Keratinocyte (primary cell): ENCODE results near the gene PIGU. TPM values are rescaled to one million over a fixed set of nuclear protein-coding genes. Genes with fewer than 3 reads are reported as not detected.

Experiments
- DNase-seq: peaks from one replicate; pipeline ENCODE4 v3.0.0-alpha.2; 2011; ENCODE audit warnings: low read depth, missing footprints, low spot score
- FAIRE-seq: peaks from 2 replicates; lab custom pipeline; 2011; peaks lifted over from hg19 to GRCh38; lab: Jason Lieb, UNC
- H2AFZ ChIP-seq: 2 replicates; pipeline ENCODE4 v1.6.0; 2012; ENCODE audit warnings: low read length, control low read depth, inconsistent platforms; ENCODE audit not compliant: control insufficient read depth
- H3K27ac ChIP-seq: 2 replicates; pipeline ENCODE4 v1.5.1; 2011; ENCODE audit warnings: low read length; ENCODE audit not compliant: control insufficient read depth, insufficient read depth
- H3K27me3 ChIP-seq: 3 replicates; pipeline ENCODE4 v1.6.0; 2011; ENCODE audit warnings: low read length; ENCODE audit not compliant: control insufficient read depth, insufficient read depth; ENCODE audit errors: extremely low read depth
- H3K36me3 ChIP-seq, 2 experiments: 2 replicates in 1 of 2; 3 replicates in 1 of 2; pipeline ENCODE4 v1.5.1; 2011; ENCODE audit warnings: low read length in 2 of 2, mild to moderate bottlenecking in 1 of 2; ENCODE audit not compliant: control insufficient read depth in 2 of 2, insufficient read depth in 2 of 2; ENCODE audit errors: extremely low read depth in 1 of 2
- H3K4me1 ChIP-seq: 3 replicates; pipeline ENCODE4 v1.5.1; 2011; ENCODE audit warnings: low read length; ENCODE audit not compliant: control insufficient read depth, insufficient read depth; ENCODE audit errors: extremely low read depth
- H3K4me2 ChIP-seq: 3 replicates; pipeline ENCODE4 v1.6.0; 2011; ENCODE audit warnings: low read depth, low read length; ENCODE audit not compliant: control insufficient read depth, insufficient read depth; ENCODE audit errors: extremely low read depth
- H3K4me3 ChIP-seq, 3 experiments: fragments of 200-600 bp in 1 of 3; sonication (generic) in 1 of 3; 2 replicates in 2 of 3; 3 replicates in 1 of 3; pipeline ENCODE4 v1.5.1; 2011 to 2016; ENCODE audit warnings: low read length in 3 of 3, mild to moderate bottlenecking in 3 of 3, control low read depth in 2 of 3, inconsistent platforms in 1 of 3, low read depth in 1 of 3, mixed read lengths in 1 of 3, mixed run types in 1 of 3, moderate library complexity in 1 of 3; ENCODE audit not compliant: control insufficient read depth in 2 of 3, insufficient read depth in 2 of 3; ENCODE audit errors: extremely low read depth in 1 of 3
- H3K79me2 ChIP-seq: 2 replicates; pipeline ENCODE4 v1.6.0; 2012; ENCODE audit warnings: low read length; ENCODE audit not compliant: control insufficient read depth, insufficient read depth
- H3K9ac ChIP-seq: 3 replicates; pipeline ENCODE4 v1.6.0; 2011; ENCODE audit warnings: low read length; ENCODE audit not compliant: control insufficient read depth, insufficient read depth; ENCODE audit errors: extremely low read depth
- H3K9me1 ChIP-seq: 3 replicates; pipeline ENCODE4 v1.6.0; 2011; ENCODE audit warnings: low read length; ENCODE audit not compliant: control insufficient read depth, insufficient read depth; ENCODE audit errors: extremely low read depth
- H3K9me3 ChIP-seq: 2 replicates; pipeline ENCODE4 v1.5.1; 2012; ENCODE audit warnings: low read depth, low read length; ENCODE audit not compliant: control insufficient read depth
- H4K20me1 ChIP-seq: 3 replicates; pipeline ENCODE4 v1.6.0; 2011; ENCODE audit warnings: low read length; ENCODE audit not compliant: control insufficient read depth, insufficient read depth; ENCODE audit errors: extremely low read depth
- CTCF ChIP-seq, 3 experiments: IDR thresholded peaks in 1 of 3; conservative IDR thresholded peaks in 1 of 3; optimal IDR thresholded peaks in 1 of 3; 2 replicates in 2 of 3; 3 replicates in 1 of 3; pipeline versions ENCODE3 to v1.5.1; 2011; ENCODE audit warnings: low read length in 3 of 3, mild to moderate bottlenecking in 3 of 3, moderate library complexity in 2 of 3, control low read depth in 1 of 3, inconsistent platforms in 1 of 3; ENCODE audit not compliant: insufficient read depth in 2 of 3; ENCODE audit errors: extremely low read depth in 1 of 3
- EZH2 ChIP-seq: IDR thresholded peaks from one replicate; pipeline ENCODE4 v1.6.1; 2012; ENCODE audit warnings: inconsistent platforms, mild to moderate bottlenecking, low read length, moderate library complexity
- dilution Hi-C: fragments of 300-500 bp; cut with MboI; formaldehyde crosslinking; loops from one replicate; pipeline ENCODE4 v1.7.0; 2020; ENCODE audit warnings: low sequenced_read_pairs; ENCODE audit not compliant: extremely low pct_ligation_motif_present
- polyA plus RNA-seq, 5 experiments: library from polyadenylated mRNA; depleted of rRNA in 3 of 5; stranded (reverse) in 3 of 5; stranded (forward) in 1 of 5; unstranded in 1 of 5; fragments of >200 nt; gene quantifications; 1 replicate in 1 of 5; 2 replicates in 3 of 5; 3 replicates in 1 of 5; pipeline versions ENCODE4 v1.2.1 to v1.2.3, GENCODE V29; 2011 to 2012; ENCODE audit warnings: missing spikeins in 2 of 5, low read depth in 1 of 5, low replicate concordance in 1 of 5

The PIGU gene
- polyA plus RNA-seq, 1 donor (not counting 4 experiments of a cell fraction or from before 2014, with no cell fraction given): 48.0 TPM

GRCh38 chr20:34569598-34569997 lies 107.3 kb downstream of the PIGU start:
- DNase-seq: no peak

GRCh38 chr20:34567892-34568865 lies 108.7 kb downstream of the PIGU start:
- Histone ChIP-seq H3K4me3 (no peak overlapping the region), H3K79me2 (no peaks in the 10 kb centered on the region), H3K4me2 (no peak overlapping the region), H3K9me3 (no peaks in the 10 kb centered on the region), H4K20me1 (no peaks in the 10 kb centered on the region), H3K9ac (no peak overlapping the region), H3K9me1 (no peaks in the 10 kb centered on the region), H3K4me1 (no peaks in the 10 kb centered on the region), H2AFZ (no peak overlapping the region), H3K27ac (no peak overlapping the region), H3K36me3 (peaks cover 3 to 6% of the 10 kb centered on the region in 2 experiments), H3K27me3 (no peaks in the 10 kb centered on the region)
- TF ChIP-seq EZH2 (no peak), CTCF (optimal IDR thresholded peaks at IDR 0.05 in 1 of 3, IDR thresholded peaks at IDR 0.05 in 1 of 3, conservative IDR thresholded peaks at IDR 0.05 in 1 of 3; ENCODE audit: extremely low read depth in 1 of 3, insufficient read depth in 2 of 3, low read length in 3 of 3) (no peak)
- dilution Hi-C loops: no loop called here
- no peak for DNase-seq
- FAIRE-seq: no peak

More at GRCh38 chr20:34569598-34569997, 107.3 kb downstream of the PIGU start:
- H3K9me3 ChIP-seq: no peaks in the 10 kb centered on the region
- TF ChIP-seq EZH2 (no peak), CTCF (optimal IDR thresholded peaks at IDR 0.05 in 1 of 3, IDR thresholded peaks at IDR 0.05 in 1 of 3, conservative IDR thresholded peaks at IDR 0.05 in 1 of 3; ENCODE audit: extremely low read depth in 1 of 3, insufficient read depth in 2 of 3, low read length in 3 of 3) (no peak)
- no peaks in the 10 kb centered on the region for H3K4me1 ChIP-seq
- H3K27ac ChIP-seq: no peak overlapping the region
- H4K20me1 ChIP-seq: no peaks in the 10 kb centered on the region
- FAIRE-seq: no peak
- no peak overlapping the region for H2AFZ ChIP-seq
- peaks cover 3 to 7% of the 10 kb centered on the region in 2 experiments for H3K36me3 ChIP-seq
- no peaks in the 10 kb centered on the region for H3K27me3 ChIP-seq
- no peaks in the 10 kb centered on the region for H3K9me1 ChIP-seq
- H3K79me2 ChIP-seq: no peaks in the 10 kb centered on the region
- H3K4me3 ChIP-seq: no peak overlapping the region
- no peak overlapping the region for H3K9ac ChIP-seq
- dilution Hi-C loops: no loop called here
- H3K4me2 ChIP-seq: no peak overlapping the region
